ENCODE data around the gene ITGAV.
A peak's percentile ranks its signal among the peaks of the same experiment; 100 is the strongest.

ITGAV gene

DNA sequence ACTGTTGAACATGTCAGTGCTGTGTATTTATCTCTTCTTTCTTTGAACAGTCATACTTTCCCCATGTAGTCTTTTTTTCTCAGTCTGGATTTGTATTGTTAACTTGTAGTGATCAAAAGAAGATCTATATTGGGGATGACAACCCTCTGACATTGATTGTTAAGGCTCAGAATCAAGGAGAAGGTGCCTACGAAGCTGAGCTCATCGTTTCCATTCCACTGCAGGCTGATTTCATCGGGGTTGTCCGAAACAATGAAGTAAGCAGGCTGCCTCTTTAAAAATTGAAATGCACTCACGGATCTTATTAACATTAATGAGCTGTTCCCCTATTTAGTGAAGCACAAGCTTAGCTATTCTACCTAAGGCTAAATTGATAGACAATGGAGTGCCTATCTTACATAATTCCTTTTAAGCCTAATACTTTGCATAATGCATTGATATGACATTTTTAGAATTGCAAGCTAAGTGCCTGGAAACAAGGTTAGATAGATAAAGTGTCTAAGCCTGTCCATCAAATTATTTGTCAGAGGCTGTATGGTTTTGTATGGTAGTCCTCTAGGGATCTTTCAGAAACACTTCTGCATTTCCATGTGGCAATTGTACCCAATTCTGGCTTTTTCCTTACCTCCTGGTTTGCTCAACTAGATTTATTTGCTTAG lies 74.7 kb downstream of the ITGAV start:
- no peak for DNase-seq (ENCODE audit: low spot score)
- FAIRE-seq: no peak

DNA sequence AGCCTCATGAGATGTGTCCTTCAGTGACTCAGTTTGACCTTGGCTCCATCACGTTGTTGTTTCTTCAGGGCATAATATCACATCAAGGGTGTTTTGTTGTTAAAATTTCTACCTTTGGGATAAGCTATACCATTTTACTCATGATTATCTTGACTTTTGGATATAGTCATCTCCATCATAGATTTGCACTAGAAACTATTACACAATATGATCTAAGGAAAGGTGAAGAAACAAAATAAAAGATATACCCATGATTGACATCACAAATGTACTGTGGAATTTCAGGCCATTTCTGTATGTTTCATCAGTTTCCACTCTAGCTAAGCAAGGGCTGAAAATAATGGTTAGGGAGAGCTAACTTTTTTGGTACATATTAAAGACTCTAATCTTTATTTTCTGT lies 79.3 kb downstream of the ITGAV start:
- no peak for FAIRE-seq

DNA sequence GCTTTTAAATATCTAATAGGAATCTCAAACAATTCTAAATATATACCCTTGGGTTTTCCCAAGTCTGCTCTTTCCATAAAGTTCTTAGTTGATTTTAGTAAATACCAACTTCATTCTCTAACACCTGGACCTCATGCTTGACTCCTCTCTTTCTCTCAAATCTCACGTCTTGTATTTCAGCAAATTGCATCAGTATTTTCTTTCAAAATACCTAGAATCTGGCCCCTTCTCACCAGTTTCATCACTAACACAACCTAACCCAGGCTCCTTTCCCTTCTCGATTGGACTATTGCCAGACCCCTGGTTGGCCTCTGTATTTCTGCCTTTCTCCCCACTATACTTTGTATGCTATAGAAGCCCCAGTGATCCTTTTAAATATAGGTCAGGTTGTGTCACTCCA lies 81.0 kb downstream of the ITGAV start:
- DNase-seq (ENCODE audit: low spot score): no peak
- FAIRE-seq: no peak

More for the DNA sequence above, 79.3 kb downstream of the ITGAV start:
- no peak for DNase-seq (ENCODE audit: low spot score)

DNA sequence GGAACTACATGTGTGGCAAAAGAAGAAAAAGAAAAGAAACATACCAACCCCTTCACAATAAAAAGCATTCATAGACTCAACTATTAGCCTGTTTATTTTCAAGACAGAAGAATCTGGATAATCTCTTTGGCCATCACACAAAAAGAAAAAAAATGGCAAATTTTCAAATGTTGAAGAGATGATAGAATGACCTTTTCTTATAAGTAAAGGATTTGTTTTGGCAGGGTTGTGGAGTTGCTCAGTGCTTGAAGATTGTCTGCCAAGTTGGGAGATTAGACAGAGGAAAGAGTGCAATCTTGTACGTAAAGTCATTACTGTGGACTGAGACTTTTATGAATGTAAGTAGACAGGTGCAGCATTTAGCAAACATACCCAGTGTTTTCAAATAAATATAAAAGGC lies 85.5 kb downstream of the ITGAV start:
- DNase-seq (ENCODE audit: low spot score): no peak
- FAIRE-seq: no peak

DNA sequence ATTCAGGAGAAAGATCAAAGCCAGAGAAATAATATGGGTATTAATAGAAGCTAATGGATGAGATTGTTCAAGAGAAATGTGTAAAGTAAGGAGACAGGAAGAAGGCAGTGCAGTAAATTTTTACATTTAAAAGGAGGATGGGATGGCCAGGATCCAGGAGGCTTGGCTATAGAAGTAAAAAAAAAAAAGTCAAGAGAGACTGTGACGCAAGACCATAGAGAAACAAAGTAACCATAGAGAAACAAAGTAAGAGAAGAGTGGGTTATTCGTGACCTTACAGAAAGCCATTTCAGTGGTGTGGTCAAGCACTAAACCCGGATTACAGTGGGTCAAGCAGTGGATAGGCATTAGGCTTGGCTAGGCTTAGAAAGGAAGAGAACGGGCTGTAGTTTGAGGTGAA lies 93.5 kb downstream of the ITGAV start:
- DNase-seq (ENCODE audit: low spot score): no peak
- FAIRE-seq: no peak

DNA sequence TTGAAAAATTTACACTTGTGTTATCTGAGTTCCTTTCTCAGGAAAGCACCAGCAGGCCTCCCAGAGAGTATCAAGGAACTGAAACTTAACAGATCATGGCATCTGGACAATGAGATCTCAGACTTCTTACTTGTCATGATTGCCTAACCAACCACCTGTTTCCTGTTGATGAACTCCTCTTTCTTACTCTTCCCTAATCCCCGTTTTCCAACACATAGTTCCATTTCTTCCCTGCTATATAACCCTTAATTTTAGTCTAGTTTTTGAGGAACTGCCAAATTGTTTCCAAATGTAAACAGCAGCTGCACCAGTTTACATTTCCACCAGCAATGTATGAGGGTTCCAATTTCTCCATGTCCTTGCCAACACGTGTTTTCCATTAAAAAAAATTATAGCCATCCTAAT lies 98.0 kb downstream of the ITGAV start:
- DNase-seq (ENCODE audit: low spot score) (no peak), FAIRE-seq (no peak)

DNA sequence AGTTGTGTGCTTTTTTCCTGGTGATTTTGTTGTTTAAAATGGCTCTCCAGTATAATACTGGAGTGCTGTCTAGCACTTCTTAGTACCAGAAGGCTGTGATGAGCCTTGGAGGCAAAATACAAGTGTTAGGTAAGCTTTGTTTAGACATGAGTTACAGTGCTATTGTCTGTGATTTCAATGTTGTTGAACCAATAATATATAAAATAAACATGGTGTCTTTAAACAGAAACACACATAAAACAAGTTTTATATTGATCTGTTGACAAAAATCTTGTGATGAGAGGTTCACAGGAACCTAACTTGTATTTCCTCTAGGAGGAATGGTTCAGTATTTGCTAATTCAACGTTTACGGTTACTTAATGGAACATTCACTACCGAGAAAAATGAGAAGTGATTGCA lies 99.0 kb downstream of the ITGAV start:
- FAIRE-seq (no peak), DNase-seq (ENCODE audit: low spot score) (no peak)

DNA sequence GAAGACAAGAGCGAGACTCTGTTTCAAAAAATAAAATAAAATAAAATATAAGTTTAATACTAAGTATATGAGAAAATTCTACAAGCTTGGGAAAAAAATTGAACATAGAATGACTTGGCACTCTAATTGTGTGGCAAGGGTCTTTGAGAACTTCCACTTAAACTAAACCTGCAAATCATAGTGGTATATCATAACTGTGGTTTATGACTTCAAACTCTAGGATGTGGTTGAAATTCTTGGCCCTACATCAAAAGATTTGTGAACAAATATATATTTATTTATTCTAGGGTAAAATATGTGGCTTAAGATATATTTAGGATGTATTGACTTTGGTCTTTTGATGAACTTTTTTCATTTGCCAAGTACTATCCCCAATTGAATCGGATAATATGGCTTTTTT lies 100.9 kb downstream of the ITGAV start:
- FAIRE-seq (no peak), DNase-seq (ENCODE audit: low spot score) (no peak)

DNA sequence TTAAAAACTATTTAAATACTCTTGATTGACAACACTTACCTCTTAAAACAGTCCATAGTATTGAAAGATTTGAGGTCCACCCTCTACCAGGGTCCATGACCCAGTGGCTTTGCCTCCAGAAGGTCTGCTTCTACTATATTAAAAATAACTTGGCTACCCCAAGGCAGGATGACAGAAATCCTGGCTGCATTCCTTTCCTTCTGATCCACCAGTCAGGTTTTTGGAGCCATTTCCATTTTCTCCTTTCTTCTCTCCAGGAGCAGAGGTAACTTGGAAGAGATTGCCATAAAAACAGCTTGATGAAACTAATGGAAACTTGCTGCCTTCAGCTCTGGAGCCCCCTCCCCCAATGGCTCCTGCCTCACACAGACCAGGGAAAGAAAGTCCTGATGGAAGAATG lies 101.4 kb downstream of the ITGAV start:
- DNase-seq (ENCODE audit: low spot score) (no peak), FAIRE-seq (no peak)

DNA sequence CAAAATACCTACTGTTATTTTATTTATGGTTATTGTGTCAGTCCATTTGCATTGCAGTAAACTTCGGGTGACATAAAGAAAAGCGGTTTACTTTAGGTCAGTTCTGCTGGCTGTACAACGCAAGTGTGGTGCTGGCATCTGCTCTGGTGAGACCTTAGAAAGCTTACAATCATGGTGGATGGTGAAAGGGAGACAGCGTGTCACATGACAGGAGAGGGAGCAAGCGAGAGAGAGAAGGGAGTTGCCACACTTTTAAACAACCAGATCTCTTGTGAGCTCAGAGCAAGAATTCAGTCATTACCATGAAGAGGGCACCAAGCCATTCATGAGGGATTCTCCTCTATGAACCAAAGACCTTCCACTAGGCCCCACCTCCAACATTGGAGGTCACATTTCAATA lies 102.0 kb downstream of the ITGAV start:
- FAIRE-seq: no peak
- no peak for DNase-seq (ENCODE audit: low spot score)

DNA sequence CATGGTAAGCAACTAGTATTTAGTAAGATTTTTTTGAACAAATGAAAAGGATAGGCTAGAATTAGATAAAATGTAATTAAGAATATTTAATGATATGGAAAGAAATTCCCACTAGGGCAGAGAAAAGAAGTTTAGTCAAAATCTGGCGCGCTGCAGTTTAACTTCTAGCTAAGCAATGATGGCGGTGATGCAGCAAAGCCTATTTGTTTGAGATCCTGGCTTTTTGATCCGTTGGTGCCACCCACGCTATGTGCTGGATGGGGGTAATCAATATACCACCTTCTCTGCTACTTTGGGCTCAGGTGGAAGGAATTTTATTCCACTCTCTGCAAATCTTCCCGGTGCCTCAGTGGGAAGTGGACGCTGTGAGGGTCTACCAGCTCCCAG lies 103.6 kb downstream of the ITGAV start:
- DNase-seq (ENCODE audit: low spot score) (no peak), FAIRE-seq (no peak)

DNA sequence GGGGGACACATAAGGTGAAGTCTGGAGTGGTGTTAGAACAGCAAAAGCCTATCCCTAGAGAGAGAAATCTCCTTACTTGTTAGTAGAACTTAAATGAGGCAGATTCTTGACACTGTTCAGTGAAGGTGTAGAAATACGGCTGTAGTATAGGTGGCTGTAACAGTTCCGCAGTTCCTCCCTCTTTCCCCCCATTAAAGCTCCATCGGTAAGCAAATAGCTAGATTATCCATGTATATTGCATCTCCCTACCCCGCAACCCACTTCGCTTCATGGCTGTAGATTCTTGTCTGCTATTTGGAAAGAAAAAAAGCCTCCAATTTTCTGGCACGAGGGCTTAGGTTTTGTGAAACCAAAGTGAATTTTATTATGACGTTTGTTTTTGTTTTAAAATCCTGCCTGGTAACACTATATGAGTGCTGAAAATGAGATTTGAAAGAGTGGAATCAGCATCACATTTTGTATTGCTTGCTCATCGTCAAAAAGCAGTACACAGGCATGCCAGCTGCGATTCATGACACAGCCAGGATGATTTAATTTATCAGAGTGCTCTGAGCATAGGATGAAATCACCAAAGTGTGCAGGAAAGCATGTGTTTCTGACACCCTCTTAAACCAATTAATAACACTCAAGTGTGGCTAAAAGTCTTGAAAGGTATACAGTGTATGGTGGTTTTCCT lies 105.4 kb downstream of the ITGAV start:
- DNase-seq (ENCODE audit: low spot score) (no peak), FAIRE-seq (no peak)

DNA sequence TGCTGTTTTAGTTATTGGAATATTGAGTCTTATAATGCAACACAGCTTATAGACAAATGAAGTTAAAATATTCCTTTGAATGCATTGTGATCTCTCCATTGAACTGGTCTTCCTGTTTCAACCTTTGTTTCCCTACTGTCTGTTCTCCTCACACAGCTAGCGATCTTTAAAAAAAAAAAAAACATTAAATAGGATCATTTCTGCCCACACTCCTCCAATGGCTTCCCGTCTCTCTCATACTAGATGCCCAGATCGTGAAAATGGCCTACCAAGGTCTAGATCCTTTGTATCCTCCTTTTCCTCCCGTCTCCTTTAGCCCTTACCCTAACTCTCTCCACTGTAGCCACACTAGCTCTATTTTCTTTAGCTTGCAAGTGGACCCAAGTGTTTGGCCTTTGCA lies 106.4 kb downstream of the ITGAV start:
- DNase-seq (ENCODE audit: low spot score) (no peak), FAIRE-seq (no peak)

DNA sequence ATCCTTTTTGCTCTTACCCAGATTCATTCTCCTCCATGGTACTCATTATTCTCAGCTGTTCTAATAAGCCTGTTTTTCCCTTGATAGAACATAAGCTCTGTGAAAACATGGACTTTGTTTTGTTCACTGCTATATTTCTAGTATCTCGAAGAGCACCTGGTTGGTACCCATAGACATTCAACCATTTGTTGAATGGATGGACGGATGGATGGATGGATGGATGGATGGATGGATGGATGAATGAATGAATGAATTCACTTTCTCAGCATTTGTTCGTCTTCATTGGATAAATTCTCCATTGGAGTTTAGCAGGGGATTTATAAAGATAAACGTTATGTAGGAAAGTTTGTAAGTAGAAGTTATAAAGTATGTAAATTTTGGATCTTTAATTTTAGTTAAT lies 106.9 kb downstream of the ITGAV start:
- FAIRE-seq (no peak), DNase-seq (ENCODE audit: low spot score) (no peak)

DNA sequence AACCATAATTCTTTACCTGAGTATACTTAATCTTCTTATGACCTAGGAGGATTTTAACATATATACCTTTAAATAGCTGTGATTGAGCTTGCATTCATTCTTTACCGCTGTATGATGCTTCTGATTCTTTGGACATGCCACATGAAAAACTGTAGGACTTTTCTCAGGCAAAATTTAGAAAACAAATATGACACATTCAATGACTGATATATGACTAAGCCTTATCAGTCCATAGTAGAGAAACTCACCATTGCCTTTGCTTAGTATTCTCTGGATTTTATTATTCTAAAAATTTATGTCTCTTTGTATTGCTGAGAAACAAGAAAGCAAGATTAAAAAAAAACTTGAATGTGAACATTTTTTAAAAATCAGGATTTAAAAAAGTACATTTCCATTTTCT lies 107.7 kb downstream of the ITGAV start:
- FAIRE-seq (peak; percentile 67), DNase-seq (ENCODE audit: low spot score) (peak; percentile 15)

DNA sequence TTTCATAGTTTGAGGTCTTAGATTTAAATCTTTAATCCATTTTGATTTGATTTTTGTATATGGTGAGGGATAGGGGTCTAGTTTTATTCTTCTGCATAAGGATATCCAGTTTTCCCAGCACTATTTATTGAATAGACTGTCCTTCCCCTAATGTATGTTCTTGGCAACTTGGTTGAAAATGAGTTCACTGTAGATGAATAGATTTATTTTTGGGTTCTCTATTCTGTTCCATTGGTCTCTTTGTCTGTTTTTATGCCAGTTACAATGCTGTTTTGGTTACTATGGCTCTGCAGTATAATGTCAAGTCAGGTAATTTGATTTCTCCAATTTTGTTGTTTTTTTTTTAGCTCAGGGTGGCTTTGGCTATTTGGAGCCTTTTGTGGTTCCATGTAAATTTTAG lies 109.9 kb downstream of the ITGAV start:
- DNase-seq (ENCODE audit: low spot score) (no peak), FAIRE-seq (no peak)

DNA sequence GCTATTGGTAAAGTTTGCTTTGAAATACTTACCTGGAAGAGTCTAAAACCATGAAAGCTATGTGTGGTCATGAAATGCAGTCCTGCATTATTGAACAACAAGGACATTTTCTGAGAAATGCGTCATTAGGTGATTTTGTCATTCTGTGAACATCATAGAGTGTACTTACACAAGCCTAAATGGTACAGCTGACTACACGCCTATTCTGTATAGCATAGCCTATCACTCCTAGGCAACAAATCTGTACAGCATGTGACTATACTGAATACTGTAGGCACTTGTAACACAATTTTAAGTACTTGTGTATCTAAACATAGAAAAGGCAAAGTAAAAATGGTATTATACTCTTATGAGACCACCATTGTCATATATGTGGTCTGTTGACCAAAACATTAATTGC lies 112.2 kb downstream of the ITGAV start:
- no peak for FAIRE-seq

DNA sequence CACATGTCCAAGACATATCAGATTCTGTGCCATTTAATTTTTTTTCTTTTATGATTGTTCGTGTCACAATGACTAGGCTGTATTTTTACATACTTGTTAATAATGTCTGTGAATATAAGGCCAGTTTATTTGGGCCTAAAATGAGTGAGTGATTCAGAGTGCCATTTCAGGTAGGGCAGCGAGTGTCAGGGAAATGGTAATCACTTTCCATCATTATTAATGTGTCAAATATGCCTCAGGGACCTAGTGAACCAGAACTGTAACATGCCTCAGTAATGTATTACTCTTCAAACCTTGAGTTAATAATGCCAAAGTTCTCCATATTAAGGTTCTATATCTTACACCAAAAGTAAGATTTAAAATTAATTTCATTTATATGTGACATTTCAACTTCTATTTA lies 112.6 kb downstream of the ITGAV start:
- peak; percentile 2 for FAIRE-seq
- DNase-seq (ENCODE audit: low spot score): no peak

More for the DNA sequence above, 112.2 kb downstream of the ITGAV start:
- DNase-seq (ENCODE audit: low spot score): no peak

DNA sequence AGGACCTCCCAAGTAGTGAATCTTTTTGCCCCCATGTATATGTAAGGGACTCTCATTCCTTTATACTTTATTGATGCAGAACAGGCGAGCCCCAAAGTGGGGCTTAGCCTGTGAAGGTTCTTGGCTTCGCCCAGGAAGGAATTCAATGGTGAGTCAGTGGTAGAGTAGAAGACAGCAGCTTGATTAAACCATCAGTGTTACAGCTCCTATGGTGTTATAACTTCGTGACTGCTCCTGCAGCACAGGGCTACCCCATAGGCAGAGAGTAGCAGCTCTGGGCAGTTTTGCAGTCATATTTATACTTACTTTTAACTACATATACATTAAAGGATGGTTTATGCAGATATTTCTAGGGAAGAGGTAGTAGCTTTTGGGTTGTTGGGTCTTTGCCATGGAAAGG lies 115.0 kb downstream of the ITGAV start:
- no peak for FAIRE-seq
- DNase-seq (ENCODE audit: low spot score): no peak

DNA sequence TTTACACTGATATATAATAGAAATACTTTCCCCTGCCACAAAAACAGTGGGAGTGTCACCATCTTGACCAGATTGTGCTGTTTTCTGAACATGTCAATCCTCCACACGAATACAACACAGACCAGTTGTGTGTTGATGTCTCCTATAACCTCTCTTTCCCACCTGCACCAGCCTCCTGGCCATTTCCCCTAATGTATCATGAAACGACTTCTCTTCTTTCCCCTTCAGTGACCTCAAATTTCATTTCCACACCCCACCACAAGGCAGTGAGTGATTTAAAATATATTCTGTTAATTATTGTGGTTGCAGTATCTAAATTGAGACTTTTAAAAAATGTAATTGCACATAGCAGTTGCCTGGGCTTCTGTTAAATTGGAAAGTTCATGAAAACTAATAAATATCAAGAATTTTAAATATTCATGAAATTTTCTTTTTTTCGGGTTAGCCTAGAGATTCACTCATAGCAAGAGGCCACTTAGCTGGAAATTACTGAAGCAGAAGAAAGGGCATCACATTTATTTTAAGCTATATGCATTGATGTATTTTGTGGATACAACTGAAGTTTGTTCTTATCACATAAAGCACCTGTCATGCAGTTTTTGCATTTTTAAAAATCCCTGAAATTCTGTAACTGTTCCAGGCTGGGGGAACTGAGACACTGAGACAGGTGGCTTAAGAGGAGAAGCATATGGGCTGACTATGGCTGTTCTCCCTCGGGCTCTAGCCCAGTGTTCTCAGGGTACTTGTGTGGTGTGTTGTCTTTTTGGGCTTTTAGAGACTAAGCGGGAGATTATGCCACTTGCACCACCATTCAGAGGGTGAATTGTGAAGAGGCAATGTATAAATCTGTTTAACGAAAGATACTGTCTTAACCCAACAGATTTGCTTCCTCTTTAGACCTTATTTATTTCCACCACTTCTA lies 119.9 kb downstream of the ITGAV start:
- FAIRE-seq (no peak), DNase-seq (ENCODE audit: low spot score) (no peak)

DNA sequence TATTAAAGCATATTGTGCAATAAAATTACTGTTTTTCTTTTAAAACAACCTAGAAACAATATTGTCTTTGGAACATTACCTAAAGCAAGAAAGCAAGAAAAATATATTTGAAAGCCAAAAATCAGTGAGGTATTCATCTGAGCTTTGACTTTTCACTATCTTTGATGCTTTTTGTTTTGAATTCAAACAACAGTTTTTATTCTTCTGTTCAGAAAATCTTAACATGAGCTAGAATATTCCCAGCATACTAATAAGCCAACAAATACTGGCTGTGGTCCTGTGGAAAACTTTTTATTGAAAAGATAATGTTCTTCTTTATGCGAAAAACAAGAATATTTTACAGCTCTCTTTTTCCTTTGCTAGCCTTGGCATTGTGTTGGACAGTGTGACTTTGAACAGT lies 123.8 kb downstream of the ITGAV start:
- FAIRE-seq (no peak), DNase-seq (ENCODE audit: low spot score) (no peak)

DNA sequence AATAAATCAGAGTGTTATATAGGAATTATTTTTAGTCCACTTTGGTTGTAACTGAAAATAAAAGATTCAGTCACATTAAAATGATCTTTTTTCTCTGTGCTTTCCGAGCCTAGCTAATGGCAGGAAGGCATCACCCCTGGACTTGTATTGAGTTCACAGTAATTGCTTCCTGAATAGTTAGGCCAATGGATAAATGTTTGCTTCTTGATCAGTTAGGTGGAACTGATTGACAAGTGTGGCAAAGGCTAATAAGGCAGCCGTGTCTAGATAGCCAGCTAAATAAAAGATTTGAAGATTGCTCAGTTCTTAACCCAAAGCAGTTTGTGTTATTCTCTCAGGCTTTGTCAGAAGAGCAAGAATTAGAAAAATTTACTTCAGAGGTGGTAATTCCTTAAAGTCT lies 124.8 kb downstream of the ITGAV start:
- no peak for DNase-seq (ENCODE audit: low spot score)
- no peak for FAIRE-seq
